ENCODE measurements around the gene ITGB6.

ITGB6 gene

GRCh38 chr2:160077912-160078810 lies 121.9 kb downstream of the ITGB6 start:
- H3K4me3 ChIP-seq (ENCODE audit: low read length), result no peak overlapping the region
- no peak for TF ChIP-seq ZNF274 (IDR thresholded peaks at IDR 0.05; ENCODE audit: low read depth, low read length)

- H3K4me3 ChIP-seq (ENCODE audit: low read length), result no peak overlapping the region
- TF ChIP-seq ZNF274 (IDR thresholded peaks at IDR 0.05; ENCODE audit: low read depth, low read length), result no peak
Observed at GRCh38 chr2:160076914-160077313, 123.2 kb downstream of the ITGB6 start.

GRCh38 chr2:160076241-160076640 lies 123.8 kb downstream of the ITGB6 start:
- TF ChIP-seq ZNF274 (IDR thresholded peaks at IDR 0.05; ENCODE audit: low read depth, low read length), result no peak
- H3K4me3 ChIP-seq (ENCODE audit: low read length), result no peak overlapping the region

GRCh38 chr2:160075171-160075570 lies 124.9 kb downstream of the ITGB6 start:
- H3K4me3 ChIP-seq (ENCODE audit: low read length), result no peak overlapping the region
- no peak for TF ChIP-seq ZNF274 (IDR thresholded peaks at IDR 0.05; ENCODE audit: low read depth, low read length)

GRCh38 chr2:160073284-160073888 lies 126.7 kb downstream of the ITGB6 start:
- H3K4me3 ChIP-seq (ENCODE audit: low read length), result no peak overlapping the region
- TF ChIP-seq ZNF274 (IDR thresholded peaks at IDR 0.05; ENCODE audit: low read depth, low read length), result no peak

- H3K4me3 ChIP-seq (ENCODE audit: low read length), result no peak overlapping the region
- TF ChIP-seq ZNF274 (IDR thresholded peaks at IDR 0.05; ENCODE audit: low read depth, low read length), result no peak
Observed at GRCh38 chr2:160068906-160069305, 131.2 kb downstream of the ITGB6 start.

GRCh38 chr2:160064916-160065315 lies 135.2 kb downstream of the ITGB6 start:
- no peak overlapping the region for H3K4me3 ChIP-seq (ENCODE audit: low read length)
- TF ChIP-seq ZNF274 (IDR thresholded peaks at IDR 0.05; ENCODE audit: low read depth, low read length), result no peak

GRCh38 chr2:160063879-160064612 lies 136.0 kb downstream of the ITGB6 start:
- no peak for TF ChIP-seq ZNF274 (IDR thresholded peaks at IDR 0.05; ENCODE audit: low read depth, low read length)
- H3K4me3 ChIP-seq (ENCODE audit: low read length), result no peak overlapping the region

GRCh38 chr2:160063271-160063670 lies 136.8 kb downstream of the ITGB6 start:
- H3K4me3 ChIP-seq (ENCODE audit: low read length), result no peak overlapping the region
- TF ChIP-seq ZNF274 (IDR thresholded peaks at IDR 0.05; ENCODE audit: low read depth, low read length), result no peak

- TF ChIP-seq ZNF274 (IDR thresholded peaks at IDR 0.05; ENCODE audit: low read depth, low read length), result no peak
- H3K4me3 ChIP-seq (ENCODE audit: low read length), result no peak within 1 kb of the TSS; the same call in 1 of the 2 replicates
Observed at GRCh38 chr2:160062292-160063005, 137.6 kb downstream of the ITGB6 start, which contains the start of gene PLA2R1. PLA2R1 (minus strand) TSS chr2:160062615; CDS start chr2:160062403, 212 bp downstream.

- no peak for TF ChIP-seq ZNF274 (IDR thresholded peaks at IDR 0.05; ENCODE audit: low read depth, low read length)
- H3K4me3 ChIP-seq (ENCODE audit: low read length), result no peak overlapping the region; the same call in 1 of the 2 replicates
Observed at GRCh38 chr2:160061944-160062291, 138.2 kb downstream of the ITGB6 start.

GRCh38 chr2:160061533-160061932 lies 138.5 kb downstream of the ITGB6 start:
- H3K4me3 ChIP-seq (ENCODE audit: low read length), result no peak overlapping the region
- TF ChIP-seq ZNF274 (IDR thresholded peaks at IDR 0.05; ENCODE audit: low read depth, low read length), result no peak

- no peak for TF ChIP-seq ZNF274 (IDR thresholded peaks at IDR 0.05; ENCODE audit: low read depth, low read length)
- H3K4me3 ChIP-seq (ENCODE audit: low read length), result no peak overlapping the region
Observed at GRCh38 chr2:160060297-160060696, 139.8 kb downstream of the ITGB6 start.

- no peak overlapping the region for H3K4me3 ChIP-seq (ENCODE audit: low read length)
- no peak for TF ChIP-seq ZNF274 (IDR thresholded peaks at IDR 0.05; ENCODE audit: low read depth, low read length)
Observed at GRCh38 chr2:160057356-160057755, 142.7 kb downstream of the ITGB6 start.

All from GM08714 (cell line).